NOMO-1 treated with DMSO at 0.1 percent for 48 hours (cell line): ENCODE data around the gene JUND.

Experiments
- DNase-seq: peaks from one replicate; lab custom pipeline; 2025; ENCODE audit not compliant: unreplicated experiment; lab: John Stamatoyannopoulos, UW

JUND gene

GRCh38 chr19:18291019-18291524, 9.7 kb upstream of the JUND start:
- no peak for DNase-seq

DNA sequence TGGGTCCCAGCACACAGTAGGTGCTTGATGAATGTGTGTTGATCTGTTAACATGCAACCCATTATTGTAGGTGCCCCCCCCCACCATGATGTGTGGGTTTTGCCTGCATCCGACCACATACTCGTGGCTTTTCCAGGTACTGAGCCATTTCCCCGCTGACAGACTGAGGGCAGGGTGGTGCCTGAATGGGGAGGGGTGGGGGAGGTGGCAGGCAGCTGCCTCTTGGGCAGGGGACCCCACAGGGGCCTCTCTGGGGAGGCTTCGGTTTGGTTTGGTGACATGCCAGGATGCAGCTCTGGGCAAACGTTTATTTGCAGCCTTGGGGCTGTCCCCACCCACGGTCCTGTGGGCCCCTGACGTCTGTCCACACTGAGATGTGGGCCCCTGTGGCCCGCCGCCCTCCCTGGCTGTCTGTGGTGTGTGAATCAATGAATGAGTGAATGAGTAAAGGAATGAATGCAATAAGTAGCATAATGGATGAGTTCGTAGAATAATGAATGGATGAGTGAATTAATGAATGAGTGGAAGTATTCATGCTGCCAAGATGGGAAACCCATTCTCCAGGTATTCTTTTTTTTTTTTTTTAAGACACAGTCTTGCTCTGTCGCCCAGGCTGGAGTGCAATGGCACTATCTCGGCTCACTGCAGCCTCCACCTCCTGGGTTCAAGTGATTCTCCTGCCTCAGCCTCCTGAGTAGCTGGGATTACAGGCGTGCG, 9.0 kb upstream of the JUND start:
- no peak for DNase-seq

- DNase-seq = no peak
These were observed 8.3 kb upstream of the JUND start for GRCh38 chr19:18289471-18290301.

DNA sequence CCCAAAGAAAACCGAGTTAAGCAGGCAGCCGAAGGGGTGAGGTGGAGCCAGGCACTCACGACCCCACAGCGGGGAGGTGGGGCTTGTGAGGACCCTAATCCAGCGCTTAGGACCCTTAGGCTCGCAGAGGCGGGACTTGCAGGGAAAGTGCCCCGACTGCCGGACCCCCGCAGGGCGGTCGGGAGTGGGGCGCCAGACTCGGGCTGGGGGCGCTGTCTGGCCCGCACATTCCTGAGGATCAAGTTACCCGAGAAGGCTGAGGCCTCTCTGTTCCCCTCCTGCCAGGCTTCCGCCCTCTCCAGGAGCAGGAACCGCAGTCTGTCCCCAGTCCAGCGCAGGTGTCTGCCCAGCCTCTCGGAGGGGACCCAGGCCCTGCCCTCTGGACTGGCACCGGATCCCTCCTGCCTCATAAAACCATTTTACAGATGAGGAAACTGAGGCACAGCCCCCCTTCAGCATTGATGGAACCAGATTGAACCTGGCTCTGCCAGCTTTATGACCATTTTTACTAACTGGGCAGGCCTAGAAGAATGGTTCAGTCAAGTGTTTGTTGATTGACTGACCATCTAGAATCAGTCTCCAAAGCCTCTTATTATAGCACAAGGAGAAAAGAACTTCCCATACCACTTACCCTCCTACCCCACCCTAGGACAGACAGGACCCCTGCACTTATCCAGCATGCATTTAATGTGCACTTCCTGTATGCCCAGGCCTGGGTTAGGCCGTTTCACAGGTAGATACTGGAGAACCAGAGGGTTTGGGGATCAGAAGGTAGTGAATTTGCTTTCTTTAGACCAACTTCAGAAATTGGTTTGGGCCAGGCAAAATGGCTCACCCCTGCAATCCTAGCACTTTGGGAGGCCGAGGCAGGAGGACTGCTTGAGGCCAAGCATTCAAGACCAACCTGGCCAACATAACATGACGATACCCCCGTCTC, 6.7 kb upstream of the JUND start:
- DNase-seq = no peak

DNA sequence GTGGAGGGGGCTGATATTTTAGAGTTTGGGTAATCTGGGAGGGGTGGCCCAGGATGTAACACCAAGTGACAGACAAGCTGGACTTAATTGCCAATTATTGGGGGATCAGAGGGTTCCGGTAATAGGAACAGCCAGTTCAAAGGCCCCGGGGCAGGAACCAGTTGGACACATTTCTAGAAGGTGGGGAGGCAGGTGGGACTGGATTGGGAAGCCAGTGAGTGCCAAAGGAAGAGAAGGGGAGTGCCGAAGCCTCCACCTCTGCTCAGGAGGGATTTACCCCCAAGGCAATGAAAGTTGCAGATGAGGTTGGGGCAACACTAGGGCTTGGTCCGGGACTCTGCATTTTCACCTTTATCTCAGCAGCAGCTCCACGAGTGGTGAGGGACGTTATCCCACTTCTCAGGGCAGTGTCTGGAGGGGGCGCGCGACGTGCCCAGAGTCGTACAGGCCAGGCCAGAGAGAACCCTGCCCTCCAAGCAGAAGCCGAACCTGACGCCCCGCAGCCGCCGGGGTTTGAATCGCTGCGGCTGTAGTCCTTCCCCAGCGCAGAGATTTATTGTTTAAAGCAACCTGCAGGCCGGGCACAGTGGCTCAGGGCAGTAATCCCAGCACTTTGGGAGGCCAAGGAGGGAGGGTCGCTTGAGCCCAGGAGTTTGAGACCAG, 5.7 kb upstream of the JUND start:
- DNase-seq = no peak

DNA sequence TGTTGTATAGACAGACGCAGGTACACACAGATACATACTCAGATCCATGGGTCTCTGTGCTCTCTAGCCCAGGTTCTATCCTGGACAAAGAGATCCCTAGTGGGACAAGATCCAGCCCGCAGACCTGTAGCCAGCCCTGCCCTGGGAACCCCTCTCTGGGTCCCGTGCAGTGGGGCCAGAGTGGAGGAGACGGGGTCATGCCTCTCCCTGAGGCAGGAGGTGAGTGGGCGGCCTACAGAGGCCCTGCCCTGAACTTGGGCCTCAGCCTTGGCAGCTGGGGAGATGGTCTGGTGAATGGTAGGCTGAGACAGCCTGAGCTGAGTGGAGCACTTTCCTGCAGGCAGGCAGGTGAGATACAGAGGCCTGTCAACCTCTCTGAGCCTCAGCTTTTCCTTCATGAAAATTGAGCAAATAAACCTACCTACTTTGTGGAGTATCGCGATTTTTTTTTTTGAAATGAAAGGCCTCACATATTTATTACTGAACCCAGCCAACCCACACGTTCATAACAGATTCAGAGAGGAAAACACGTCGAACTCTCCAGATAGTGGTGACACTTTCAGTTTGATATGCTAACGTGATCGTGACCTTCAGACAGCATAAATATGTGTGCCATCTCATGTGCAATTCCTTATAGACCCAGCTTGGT, 3.4 kb upstream of the JUND start:
- DNase-seq = no peak

GRCh38 chr19:18283338-18283737, 1.9 kb upstream of the JUND start:
- DNase-seq = no peak

- no peak for DNase-seq
These were observed 1.3 kb upstream of the JUND start for GRCh38 chr19:18282788-18283141.

- peak; percentile 73 for DNase-seq
These were observed 782 bp upstream of the JUND start for GRCh38 chr19:18282021-18282787.

DNA sequence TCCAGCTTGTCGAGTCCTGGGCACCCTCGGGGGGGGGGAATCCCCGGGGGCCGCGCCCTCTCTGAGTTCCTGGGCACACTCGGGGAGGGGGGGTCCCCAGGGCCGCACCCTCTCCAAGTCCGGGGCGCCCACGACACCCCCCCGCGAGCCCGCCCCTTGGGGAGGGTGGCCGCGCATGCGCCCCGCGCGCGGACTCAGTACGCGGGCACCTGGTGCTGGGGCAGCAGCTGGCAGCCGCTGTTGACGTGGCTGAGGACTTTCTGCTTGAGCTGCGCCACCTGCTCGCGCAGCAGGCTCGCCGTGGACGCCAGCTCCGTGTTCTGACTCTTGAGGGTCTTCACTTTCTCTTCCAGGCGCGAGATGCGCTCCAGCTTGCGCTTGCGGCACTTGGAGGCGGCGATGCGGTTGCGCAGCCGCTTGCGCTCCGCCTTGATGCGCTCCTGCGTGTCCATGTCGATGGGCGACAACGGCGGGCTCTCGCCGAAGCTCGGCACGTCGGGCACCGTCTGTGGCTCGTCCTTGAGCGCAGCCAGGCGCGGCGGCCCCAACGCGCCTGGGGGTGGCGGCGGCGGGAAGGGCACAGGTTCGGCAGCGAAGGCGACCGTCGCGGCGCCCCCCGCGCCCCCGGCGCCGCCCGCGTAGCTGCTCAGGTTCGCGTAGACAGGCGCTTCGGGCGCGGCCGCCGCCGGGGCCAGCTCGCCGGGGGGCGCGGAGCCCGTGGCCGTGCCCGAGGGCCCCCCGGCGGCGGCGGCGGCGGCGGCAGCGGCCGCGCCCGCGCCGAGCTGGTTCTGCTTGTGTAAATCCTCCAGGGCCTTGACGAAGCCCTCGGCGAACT, 958 bp downstream of the JUND start:
- DNase-seq = peak; percentile 46

- peak; percentile 92 for DNase-seq
These were observed 1.7 kb downstream of the JUND start for GRCh38 chr19:18279516-18280246.

GRCh38 chr19:18279266-18279515, 2.2 kb downstream of the JUND start:
- DNase-seq = no peak

GRCh38 chr19:18278521-18279265, 2.7 kb downstream of the JUND start:
- DNase-seq = no peak

DNA sequence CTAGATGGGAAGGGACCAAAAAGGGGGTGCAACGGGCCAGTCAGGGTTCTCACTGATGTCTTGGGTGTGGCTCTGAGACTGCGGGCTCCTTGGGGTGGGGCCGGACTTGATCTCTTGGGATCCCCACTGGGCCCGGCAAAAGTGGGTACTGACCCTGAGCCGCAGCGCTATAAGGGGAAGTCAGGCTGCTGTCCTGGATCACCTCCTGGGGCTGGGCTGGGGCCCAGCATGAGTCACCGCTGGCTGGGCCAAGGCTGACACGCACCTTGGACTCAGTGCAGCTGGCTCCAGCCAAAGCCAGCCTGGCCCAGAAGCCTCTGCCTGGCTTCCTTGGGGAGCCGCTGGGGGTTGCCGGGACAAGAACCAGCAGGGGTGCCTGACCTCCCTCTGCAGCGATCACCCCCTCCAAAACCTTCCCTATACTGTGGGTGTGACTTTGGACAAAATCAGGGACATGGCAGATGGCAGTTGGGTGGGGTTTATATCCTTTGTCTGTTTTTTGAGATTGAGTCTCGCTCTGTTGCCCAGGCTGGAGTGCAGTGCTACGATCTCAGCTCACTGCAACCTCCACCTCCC, 6.6 kb downstream of the JUND start:
- DNase-seq = peak; percentile 74

- DNase-seq = peak; percentile 29
These were observed 7.1 kb downstream of the JUND start, which contains the start of gene IQCN for GRCh38 chr19:18274219-18274780. TSS of gene IQCN (minus strand) at chr19:18274452. CDS start at chr19:18269478, 4,974 bp downstream.

DNA sequence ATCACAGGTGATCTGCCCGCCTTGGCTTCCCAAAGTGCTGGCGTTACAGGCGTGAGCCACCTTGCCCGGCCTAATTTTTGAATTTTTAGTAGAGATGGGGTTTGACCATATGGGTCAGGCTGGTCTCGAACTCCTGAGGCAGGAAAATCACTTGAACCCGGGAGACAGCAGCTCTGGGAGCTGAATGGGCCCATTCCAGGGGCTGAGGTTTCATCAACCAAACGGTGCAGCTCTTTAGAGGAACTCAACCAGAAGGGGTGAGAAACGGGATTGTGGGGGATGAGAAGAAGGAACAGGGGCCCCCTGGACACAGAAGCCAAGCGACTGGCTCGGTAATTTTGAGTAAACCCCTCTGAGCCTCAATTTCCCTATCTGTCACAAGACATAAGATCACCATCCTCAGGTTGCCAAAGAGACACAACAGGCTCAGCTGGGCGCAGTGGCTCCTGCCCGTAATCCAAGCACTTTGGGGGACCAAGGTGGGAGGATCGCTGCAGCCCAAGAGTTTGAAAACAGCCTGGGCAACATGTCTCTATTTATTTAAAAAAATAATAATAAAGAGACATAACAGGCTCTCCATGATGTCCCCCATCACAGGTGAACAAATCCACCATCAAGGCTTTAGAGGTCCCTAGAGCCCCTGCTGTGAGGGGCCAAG, 7.7 kb downstream of the JUND start:
- DNase-seq = no peak
